NCI-H748 treated with DMSO at 0.1 percent for 48 hours (cell line): ENCODE results near the gene TTLL5.
"Not testable (repeated sequence)": the region's sequence is repeated elsewhere in the genome, so short reads cannot be mapped to it uniquely, and the experiment has no call there.

Experiments used
- DNase-seq: peaks from one replicate; lab custom pipeline; 2025; lab: John Stamatoyannopoulos, UW

Gene TTLL5

GRCh38 chr14:75835156-75835725, 174.2 kb downstream of the TTLL5 start:
- no peak for DNase-seq

DNA sequence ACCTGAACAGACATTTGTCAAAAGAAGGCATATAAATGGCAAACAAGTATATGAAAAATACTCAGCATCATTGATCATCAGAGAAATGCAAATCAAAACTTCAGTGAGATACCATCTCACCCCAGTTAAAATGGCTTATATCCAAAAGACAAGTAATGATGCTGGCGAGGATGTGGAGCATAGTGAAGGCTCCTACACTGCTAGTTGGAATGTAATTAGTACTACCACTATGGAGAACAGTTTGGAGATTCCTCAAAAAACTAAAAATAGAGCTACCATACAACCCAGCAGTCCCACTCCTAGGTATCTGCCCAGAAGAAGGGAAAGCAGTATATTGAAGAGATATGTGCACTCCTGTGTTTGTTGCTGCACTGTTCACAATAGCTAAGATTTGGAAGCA, 174.7 kb downstream of the TTLL5 start:
- DNase-seq: no peak

GRCh38 chr14:75837151-75837787, 176.2 kb downstream of the TTLL5 start:
- no peak for DNase-seq

- no peak for DNase-seq
Measured at GRCh38 chr14:75840911-75841310, 179.9 kb downstream of the TTLL5 start.

- no peak for DNase-seq
Measured at GRCh38 chr14:75842551-75842950, 181.5 kb downstream of the TTLL5 start.

DNA sequence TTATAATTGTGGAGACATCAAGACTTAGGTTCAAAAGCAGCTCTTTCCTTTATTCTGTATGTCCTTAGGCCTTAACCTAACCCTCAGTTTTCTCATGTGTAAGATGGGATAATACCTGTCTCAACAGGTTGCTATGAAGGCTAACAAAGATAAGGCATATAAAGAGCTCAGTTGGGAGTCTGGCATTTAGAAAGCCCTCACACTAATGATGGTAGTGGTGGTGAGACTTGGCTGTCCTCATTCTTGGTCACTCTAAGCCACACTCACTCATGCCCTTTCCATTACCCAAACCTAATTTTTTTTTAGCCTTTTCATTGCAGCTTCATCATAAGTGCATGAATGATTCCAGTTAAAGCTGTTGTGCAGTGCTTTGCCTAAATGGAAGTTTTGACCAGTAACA, 183.4 kb downstream of the TTLL5 start:
- DNase-seq: no peak

DNA sequence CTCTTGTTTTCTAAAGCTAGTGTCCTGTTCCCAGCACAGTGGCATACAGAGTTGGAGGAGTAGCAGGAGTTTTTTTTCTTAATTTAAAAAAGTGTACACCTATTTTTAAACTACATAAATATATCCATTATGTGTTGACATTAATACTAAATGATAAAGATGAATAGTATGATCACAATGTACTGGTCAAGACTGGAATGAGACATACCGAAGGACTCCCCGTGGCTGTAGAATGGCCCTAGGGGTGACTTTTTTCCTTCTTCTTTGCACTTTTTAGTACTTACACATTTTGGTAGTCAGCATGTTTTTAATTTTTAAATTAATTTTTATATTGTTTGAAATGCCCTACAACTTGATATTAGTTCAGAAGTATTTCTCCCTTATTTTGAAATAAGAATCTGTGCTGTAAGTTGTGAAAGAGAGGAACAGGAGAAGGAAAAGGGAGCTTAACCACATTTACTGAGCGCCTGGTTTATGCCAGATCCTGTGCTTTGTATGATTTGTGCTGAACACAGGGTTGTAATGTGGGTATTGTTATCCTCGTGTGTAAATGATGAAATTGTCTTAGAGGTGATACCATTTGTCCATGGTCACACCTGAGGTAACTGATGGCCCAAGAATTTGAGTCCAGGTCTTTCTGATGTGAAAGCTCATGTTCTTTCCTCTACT, 184.2 kb downstream of the TTLL5 start:
- no peak for DNase-seq

DNA sequence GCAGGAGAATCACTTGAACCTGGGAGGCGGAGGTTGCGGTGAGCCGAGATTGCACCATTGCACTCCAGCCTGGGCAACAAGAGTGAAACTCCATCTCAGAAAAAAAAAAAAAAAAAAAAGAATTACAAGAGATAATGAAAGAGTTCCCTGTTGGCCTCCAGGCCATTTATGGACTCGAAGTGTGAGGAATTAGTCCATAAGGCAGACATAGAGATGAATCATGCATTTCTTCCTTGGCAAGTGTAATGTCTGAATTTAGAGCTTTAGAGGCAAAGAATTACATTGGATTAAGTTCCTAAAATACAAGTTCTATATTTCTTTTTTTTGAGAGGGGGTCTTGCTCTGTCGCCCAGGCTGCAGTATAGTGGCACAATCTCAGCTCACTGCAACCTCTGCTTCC, 185.6 kb downstream of the TTLL5 start:
- not testable (repeated sequence) for DNase-seq

GRCh38 chr14:75847584-75847983, 186.5 kb downstream of the TTLL5 start:
- DNase-seq: no peak

GRCh38 chr14:75848167-75848913, 187.3 kb downstream of the TTLL5 start:
- DNase-seq: no peak

DNA sequence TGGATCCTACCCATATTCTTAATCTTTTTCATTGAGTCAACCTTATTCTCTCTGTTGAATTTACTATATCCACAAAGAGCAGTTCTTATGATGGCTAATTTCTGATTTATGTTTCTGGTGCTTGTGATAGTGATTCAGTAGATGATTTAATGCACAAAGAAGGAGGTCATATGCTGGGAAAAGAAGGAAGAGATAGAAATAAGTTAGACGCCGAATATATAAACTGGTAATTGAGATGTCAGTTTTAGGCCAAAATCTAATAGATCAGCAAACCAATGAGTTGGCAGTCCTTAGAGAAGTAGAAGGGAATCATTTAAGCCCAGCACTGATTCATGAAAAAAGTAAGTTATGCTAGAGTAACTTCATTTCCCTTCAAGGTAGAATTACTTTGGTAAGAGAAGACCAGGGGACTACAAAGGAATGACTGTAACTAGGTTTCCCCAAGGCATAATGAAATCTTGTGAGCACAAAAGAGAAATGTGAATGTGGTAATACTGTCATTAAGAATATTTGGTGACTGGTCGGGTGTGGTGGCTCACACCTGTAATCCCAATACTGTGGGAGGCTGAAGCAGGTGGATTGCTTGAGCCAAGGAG, 188.4 kb downstream of the TTLL5 start:
- no peak for DNase-seq

DNA sequence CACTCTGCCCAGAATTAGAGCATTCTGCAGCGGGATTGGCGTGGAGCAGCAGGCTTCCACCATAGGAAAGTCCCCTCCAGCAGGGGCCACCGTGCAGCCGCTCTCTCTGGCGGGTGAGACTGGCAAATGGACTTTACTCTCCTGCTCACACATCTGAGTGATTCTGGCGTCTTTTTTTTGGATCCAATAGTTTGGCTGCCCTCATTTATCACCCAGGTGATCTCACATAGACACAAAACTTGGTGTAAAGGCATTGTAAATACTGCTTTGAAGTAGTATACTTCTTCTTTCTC, 190.5 kb downstream of the TTLL5 start:
- DNase-seq: no peak

- no peak for DNase-seq
Measured at GRCh38 chr14:75854111-75854799, 193.2 kb downstream of the TTLL5 start.

DNA sequence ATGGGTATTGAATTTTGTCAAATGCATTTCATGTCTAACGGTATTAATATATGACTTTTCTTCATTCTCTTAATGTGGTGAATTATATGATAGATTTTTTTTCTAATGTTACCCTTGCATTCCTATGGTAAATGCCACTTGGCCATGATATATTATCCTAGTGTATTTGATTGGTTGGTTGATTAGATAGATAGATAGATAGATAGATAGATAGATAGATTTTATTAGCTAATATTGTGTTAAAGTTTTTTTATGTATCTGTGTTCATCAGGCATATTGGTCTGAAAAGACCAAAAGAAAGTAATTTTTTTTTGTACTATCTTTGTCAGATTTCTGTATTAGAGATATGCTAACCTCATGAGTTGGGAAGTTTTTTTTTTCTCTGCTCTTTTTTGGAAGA, 196.2 kb downstream of the TTLL5 start:
- no peak for DNase-seq

GRCh38 chr14:75858362-75858761, 197.3 kb downstream of the TTLL5 start:
- DNase-seq: no peak

- no peak for DNase-seq
Measured at GRCh38 chr14:75859746-75860145, 198.7 kb downstream of the TTLL5 start.

DNA sequence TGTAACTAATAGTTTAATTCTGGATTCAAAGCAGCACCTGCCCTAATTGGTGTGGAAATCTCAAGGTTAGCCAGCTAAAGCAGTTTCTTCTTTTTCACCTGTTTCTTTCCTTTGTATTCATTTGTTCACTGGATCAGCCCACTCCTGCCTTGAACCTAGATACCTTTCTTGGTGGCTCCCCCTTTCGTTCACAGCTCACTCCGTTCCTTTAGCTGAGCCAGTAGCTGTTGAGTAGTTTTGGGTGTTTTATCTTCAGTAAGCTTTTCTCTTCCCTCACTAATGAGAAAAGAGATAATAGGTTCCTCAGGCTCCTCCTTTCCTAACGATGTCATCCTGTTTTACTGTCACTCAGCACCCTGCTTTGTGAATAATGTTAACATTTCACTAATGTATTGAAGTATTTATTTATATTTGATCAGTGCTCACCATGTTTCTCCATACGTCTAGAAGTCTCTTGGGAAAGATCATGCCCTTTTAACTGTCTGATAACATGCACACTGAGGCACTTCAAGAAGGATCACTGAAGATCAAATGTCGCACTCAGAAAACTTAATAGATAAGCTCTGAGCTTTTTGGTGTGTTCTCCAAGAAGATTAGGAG, 199.6 kb downstream of the TTLL5 start:
- DNase-seq: no peak

DNA sequence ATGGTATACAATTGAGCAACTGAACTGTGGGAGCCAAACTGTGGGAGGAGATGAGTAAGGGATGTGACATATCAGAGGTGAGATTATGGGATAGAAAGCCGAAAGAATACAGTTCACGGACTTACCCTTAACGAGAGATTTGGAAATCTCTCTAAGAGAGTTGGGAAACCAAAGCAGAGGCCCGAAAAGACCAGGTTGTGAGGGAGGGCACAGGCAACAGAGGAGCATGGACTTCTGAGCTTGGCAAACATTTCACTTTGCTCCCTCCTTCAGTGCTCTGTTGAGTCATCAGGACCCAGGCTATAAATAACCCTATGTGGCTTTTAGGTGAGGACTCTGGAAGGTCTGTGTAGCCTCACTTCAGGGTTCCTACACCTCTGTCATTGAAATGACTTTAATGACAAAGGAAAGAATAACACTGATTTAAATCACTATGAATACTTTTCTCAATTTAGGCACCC, 200.1 kb downstream of the TTLL5 start:
- DNase-seq: no peak

DNA sequence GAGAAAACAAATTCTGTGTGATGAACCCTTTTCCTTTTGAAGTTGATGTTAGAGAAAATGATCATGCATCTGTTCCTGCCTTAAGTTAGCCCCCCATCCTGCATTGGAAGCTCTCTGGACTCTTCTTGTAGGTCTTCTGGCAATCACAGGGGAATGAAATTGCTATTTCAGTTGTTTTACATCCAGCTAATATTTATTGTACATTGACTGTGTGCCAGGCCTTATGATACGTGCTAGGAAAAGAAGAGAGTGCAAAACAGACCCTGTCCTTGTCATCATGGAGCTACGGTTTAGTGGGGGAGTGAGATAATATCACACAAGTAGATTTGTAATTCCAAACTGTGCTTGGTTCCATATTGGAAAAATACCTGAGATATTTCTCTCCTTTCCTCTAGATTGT, 202.2 kb downstream of the TTLL5 start:
- DNase-seq: no peak

DNA sequence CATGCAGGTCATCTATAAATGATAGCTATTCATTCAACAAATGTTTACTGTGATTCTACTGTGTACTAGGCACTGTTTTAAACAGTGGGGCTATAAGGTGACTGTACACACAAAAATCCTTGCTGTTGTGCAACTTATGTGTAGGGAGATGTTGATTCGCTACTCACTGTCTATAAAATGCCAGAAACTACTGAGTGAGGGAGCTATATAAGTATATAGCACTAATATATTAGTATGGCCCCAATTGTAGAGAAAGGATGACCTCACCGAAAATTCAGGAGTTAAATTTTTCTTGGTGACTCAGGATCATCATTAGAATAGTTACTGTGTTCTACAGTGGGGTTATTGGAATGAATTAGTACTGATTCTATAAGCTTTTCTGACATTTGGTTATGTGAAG, 203.3 kb downstream of the TTLL5 start:
- DNase-seq: no peak

- DNase-seq: no peak
Measured at GRCh38 chr14:75865531-75865930, 204.5 kb downstream of the TTLL5 start.

- no peak for DNase-seq
Measured at GRCh38 chr14:75866970-75867369, 205.9 kb downstream of the TTLL5 start.
